K562 (cell line): ENCODE measurements around the gene MED13L. TPM values are rescaled to one million over a fixed set of nuclear protein-coding genes. Genes with fewer than 3 reads are reported as not detected.

Experiments used
- ATAC-seq: fragments of 200-7000 bp; cut with Tn5 transposase; 3 replicates; pipeline ENCODE4 v1.9.1; 2020; ENCODE audit warnings: moderate library complexity
- BruUV-seq: library from RNA; stranded (reverse); fragments of 400-500 nt; replicated peaks from 2 replicates; lab custom pipeline; 2021; lab: Mats Ljungman, UMichigan
- CTCF ChIA-PET: fragments of 300-600 bp; formaldehyde crosslinking; extraction: SDS; loops from one replicate; lab custom pipeline; 2021; ENCODE audit warnings: low intra/inter-chr PET ratio; lab: Yijun Ruan, JAX
- POLR2A ChIA-PET: fragments of 300-600, 350-650 bp; sonication (Branson Sonifier 250); formaldehyde crosslinking; extraction: SDS; loops from one replicate; lab custom pipeline; 2021; ENCODE audit warnings: antibody characterized with exemption, inconsistent platforms; lab: Yijun Ruan, JAX
- DNase-seq, 4 experiments: peaks; one replicate each; pipeline versions ENCODE4 v3.0.0 to v3.0.0-alpha.2; 2011 to 2018; ENCODE audit warnings: low spot score in 3 of 4, mixed read lengths in 3 of 4; ENCODE audit errors: extremely low read depth in 1 of 4
- FAIRE-seq: peaks from 2 replicates; lab custom pipeline; 2011; peaks lifted over from hg19 to GRCh38; lab: Jason Lieb, UNC
- H2AFZ ChIP-seq: 2 replicates; pipeline ENCODE4 v1.6.0; 2011; ENCODE audit warnings: low read depth, low read length, control low read depth, inconsistent platforms
- H3K27ac ChIP-seq: fragments of 200-600 bp; 3 replicates; pipeline ENCODE4 v1.8.0; 2011; ENCODE audit warnings: low read depth, mild to moderate bottlenecking, control low read depth, inconsistent platforms, low read length, moderate library complexity, mixed read lengths; ENCODE audit errors: extremely low read depth
- H3K27me3 ChIP-seq, 2 experiments: fragments of 300-600 bp in 1 of 2; 2 replicates in 1 of 2; 3 replicates in 1 of 2; pipeline versions ENCODE4 v1.6.0 to v1.8.0; 2011; ENCODE audit warnings: inconsistent platforms in 2 of 2, low read length in 2 of 2, mild to moderate bottlenecking in 1 of 2, mixed read lengths in 1 of 2, moderate library complexity in 1 of 2; ENCODE audit not compliant: control insufficient read depth in 2 of 2, insufficient read depth in 2 of 2
- H3K36me3 ChIP-seq: fragments of 300-600 bp; 3 replicates; pipeline ENCODE4 v1.8.0; 2011; ENCODE audit warnings: mild to moderate bottlenecking, low read length, inconsistent platforms; ENCODE audit not compliant: control insufficient read depth, insufficient read depth
- H3K4me1 ChIP-seq, 2 experiments: fragments of 200-600 bp in 1 of 2; replicated peaks in 1 of 2; 2 replicates in 1 of 2; 3 replicates in 1 of 2; pipeline versions ENCODE4 v1.5.1 to v1.8.0; 2011; ENCODE audit warnings: inconsistent platforms in 2 of 2, low read length in 2 of 2, mild to moderate bottlenecking in 1 of 2, mixed read lengths in 1 of 2, moderate library complexity in 1 of 2; ENCODE audit not compliant: control insufficient read depth in 2 of 2, insufficient read depth in 2 of 2
- H3K4me2 ChIP-seq: 2 replicates; pipeline ENCODE4 v1.6.1; 2011; ENCODE audit warnings: low read length, control low read depth, inconsistent platforms, mixed read lengths; ENCODE audit not compliant: insufficient read depth
- H3K4me3 ChIP-seq: fragments of 200-600 bp; sonication (generic), shearing (Covaris generic); 2 replicates; pipeline ENCODE4 v1.5.1; 2016; ENCODE audit warnings: control low read depth, inconsistent platforms
- H3K79me2 ChIP-seq: fragments of 200-600 bp; 3 replicates; pipeline ENCODE4 v1.8.0; 2011; ENCODE audit warnings: low read length, inconsistent platforms; ENCODE audit not compliant: control insufficient read depth, insufficient read depth
- H3K9ac ChIP-seq, 2 experiments: 2 replicates each; pipeline versions ENCODE4 v1.6.0 to v1.6.1; 2011; ENCODE audit warnings: low read depth in 2 of 2, low read length in 2 of 2, control low read depth in 1 of 2, inconsistent platforms in 1 of 2, mild to moderate bottlenecking in 1 of 2, mixed read lengths in 1 of 2; ENCODE audit not compliant: insufficient read depth in 1 of 2
- H3K9me1 ChIP-seq: one replicate; pipeline ENCODE4 v1.6.0; 2011; ENCODE audit warnings: inconsistent platforms, mild to moderate bottlenecking, low read length, moderate library complexity; ENCODE audit not compliant: control insufficient read depth, insufficient read depth
- H3K9me3 ChIP-seq: replicated peaks from 2 replicates; pipeline ENCODE4 v1.5.1; 2011; ENCODE audit warnings: low read depth, low read length, inconsistent platforms; ENCODE audit not compliant: control insufficient read depth, insufficient read depth
- H4K20me1 ChIP-seq: replicated peaks from 2 replicates; pipeline ENCODE4 v1.6.1; 2011; ENCODE audit warnings: low read length, inconsistent platforms, mixed read lengths; ENCODE audit not compliant: control insufficient read depth, insufficient read depth
- CREM ChIP-seq: IDR thresholded peaks from 2 replicates; pipeline ENCODE4 v1.6.1; 2014; ENCODE audit warnings: antibody characterized with exemption, low read depth
- ESRRA ChIP-seq: fragments of 450-650 bp; IDR thresholded peaks from 2 replicates; pipeline ENCODE4 v1.6.1; 2014; ENCODE audit warnings: low read depth, mild to moderate bottlenecking, moderate library complexity, borderline replicate concordance
- HNRNPL ChIP-seq: fragments of 200-400 bp; formaldehyde crosslinking; IDR thresholded peaks from 2 replicates; pipeline ENCODE4 v1.6.1; 2017; ENCODE audit warnings: low read depth, mild to moderate bottlenecking, low read length
- RBM25 ChIP-seq: fragments of 200-400 bp; formaldehyde crosslinking; IDR thresholded peaks from 2 replicates; pipeline ENCODE4 v1.6.1; 2018; ENCODE audit warnings: low read length, low read depth, moderate library complexity; ENCODE audit not compliant: severe bottlenecking
- U2AF1 ChIP-seq: fragments of 200-400 bp; formaldehyde crosslinking; optimal IDR thresholded peaks from 2 replicates; pipeline ENCODE3; 2017; ENCODE audit warnings: mild to moderate bottlenecking, low read depth, low read length, moderate library complexity
- ZNF398 ChIP-seq: fragments of 250-450 bp; sonication (Bioruptor Pico); IDR thresholded peaks from 2 replicates; pipeline ENCODE4 v1.8.0; 2021; ENCODE audit warnings: moderate library complexity, mild to moderate bottlenecking, inconsistent platforms
- WGBS: fragments of 100-300 bp; shearing (Covaris generic); methylation state at CpG from one replicate; pipeline ENCODE4 v1.1.6; 2016; ENCODE audit warnings: low coverage, mixed read lengths; ENCODE audit not compliant: insufficient coverage; ENCODE audit errors: missing lambda C conversion rate; 5-methylcytosine and 5-hydroxymethylcytosine counted together
- in situ Hi-C: fragments of 300-500 bp; cut with MboI; formaldehyde crosslinking; loops from 4 replicates; pipeline ENCODE4 v1.15.0; 2018; ENCODE audit warnings: inconsistent platforms, mixed read lengths
- intact Hi-C: fragments of 100-400 bp; cut with micrococcal nuclease; formaldehyde crosslinking; loops from 2 replicates; pipeline ENCODE4 v1.14.2; 2022
- polyA plus RNA-seq, 8 experiments: library from polyadenylated mRNA; depleted of rRNA in 4 of 8; stranded (reverse) in 5 of 8; unstranded in 3 of 8; fragments of >200 nt; fragmentation: Nextera tagmentation in 2 of 8; fragmentation: Illumina TruSeq in 1 of 8; extraction: Ambion mirVana in 2 of 8; extraction: Trizol in 1 of 8; gene quantifications; 2 replicates each; pipeline versions ENCODE4 v1.2.1 to v1.2.3, GENCODE V29; 2011 to 2014; ENCODE audit warnings: inconsistent platforms in 1 of 8, missing spikeins in 1 of 8
- total RNA-seq, 7 experiments: library from RNA; depleted of rRNA in 6 of 7; stranded (reverse); fragments of >200 nt in 6 of 7; fragmentation: Illumina TruSeq in 2 of 7; extraction: Trizol in 2 of 7; gene quantifications; 2 replicates each; pipeline versions ENCODE4 v1.2.1 to v1.2.3, GENCODE V29; 2011 to 2021; ENCODE audit warnings: low replicate concordance in 1 of 7

The MED13L gene
- total and polyA plus RNA-seq, 9 of the 15 experiments (the other 6 are each of a cell fraction or from before 2014, with no cell fraction given): 13.4 to 90.3 (median 36.9) TPM

GRCh38 chr12:116069943-116070342 is 207.6 kb downstream of the MED13L start:
- Histone ChIP-seq H2AFZ (no peak overlapping the region), H3K4me3 (no peak overlapping the region), H3K36me3 (peaks cover 9% of the 10 kb centered on the region; the same call in 2 of the 3 replicates), H4K20me1 (peaks cover 5% of the 10 kb centered on the region), H3K79me2 (peaks cover 70% of the 10 kb centered on the region), H3K9me3 (no peaks in the 10 kb centered on the region), H3K27me3 (no peaks in the 10 kb centered on the region), H3K4me2 (no peak overlapping the region), H3K9ac (no peak overlapping the region), H3K27ac (no peak overlapping the region), H3K9me1 (no peaks in the 10 kb centered on the region), H3K4me1 (peaks cover 0 to 13% of the 10 kb centered on the region in 2 experiments; a peak in 2 of 5 replicates)
- no TSS peak for BruUV-seq
- intact Hi-C loops (loop anchor here (5.0 to 10.0 kb wide), 2 partner anchors 52 to 125 kb away; no protein-coding TSS in a partner anchor), in situ Hi-C loops (no loop called here)
- FAIRE-seq (no peak), ATAC-seq (no peak), DNase-seq (no peak)
- TF ChIP-seq ESRRA (0 out of 2 replicates have a peak, but pooled peaks have one; percentile 42), RBM25 (peak; percentile 59), U2AF1 (no peak)
- ChIA-PET CTCF (no interaction called here), POLR2A (interaction anchor here (0.6 kb wide), 1 partner anchor 561 kb away, joined by 4 read pairs; no protein-coding TSS in a partner anchor)

GRCh38 chr12:116068853-116069252 is 208.6 kb downstream of the MED13L start:
- Histone ChIP-seq H3K36me3 (peaks cover 9% of the 10 kb centered on the region; the same call in 2 of the 3 replicates), H3K27me3 (no peaks in the 10 kb centered on the region), H3K9me3 (no peaks in the 10 kb centered on the region), H3K9ac (no peak overlapping the region), H3K27ac (no peak overlapping the region), H3K9me1 (no peaks in the 10 kb centered on the region), H3K79me2 (peaks cover 75% of the 10 kb centered on the region), H3K4me1 (peaks cover 0 to 13% of the 10 kb centered on the region in 2 experiments; a peak in 2 of 5 replicates), H4K20me1 (peaks cover 5% of the 10 kb centered on the region), H3K4me2 (no peak overlapping the region), H2AFZ (no peak overlapping the region), H3K4me3 (no peak overlapping the region)
- in situ Hi-C loops (no loop called here), intact Hi-C loops (loop anchor here (5.0 to 10.0 kb wide), 2 partner anchors 53 to 126 kb away; no protein-coding TSS in a partner anchor)
- ChIA-PET CTCF (no interaction called here), POLR2A (no interaction called here)
- peak; percentile 61; the same call in 1 of the 2 replicates for TF ChIP-seq CREM
- TF ChIP-seq ZNF398 (CRISPR knock-in tag): no peak
- TF ChIP-seq HNRNPL: no peak
- peak in 2 of 4 experiments; percentile 14 to 30 for DNase-seq
- FAIRE-seq: peak; percentile 61
- 29% methylated on average over 9 of the region's 9 CpGs for WGBS
- BruUV-seq: no TSS peak
- peak; percentile 58 for ATAC-seq
